ENCODE data around the gene DOCK8.

GRCh38 chr9:419571-420171 lies 205.0 kb downstream of the DOCK8 start:
- no peak for TF ChIP-seq TOX (CRISPR knock-in tag; IDR thresholded peaks at IDR 0.05; ENCODE audit: borderline replicate concordance)
- no peak for TF ChIP-seq ZC3H10 (CRISPR knock-in tag; IDR thresholded peaks at IDR 0.05)
- no peak for TF ChIP-seq SNAI2 (CRISPR knock-in tag; IDR thresholded peaks at IDR 0.05)
- no peak for TF ChIP-seq ZFP30 (CRISPR knock-in tag; IDR thresholded peaks at IDR 0.05)
- no peak for TF ChIP-seq ARNTL (CRISPR knock-in tag; IDR thresholded peaks at IDR 0.05; ENCODE audit: borderline replicate concordance, low read depth)
- no peak for TF ChIP-seq CREB5 (CRISPR knock-in tag; IDR thresholded peaks at IDR 0.05; ENCODE audit: low read depth)

Data from SK-N-SH treated with all-trans-retinoic acid at 6 μM for 48 hours (cell line).